Left lung (tissue), 10 donors: ENCODE data around the gene RXRA. TPM values are rescaled to one million over a fixed set of nuclear protein-coding genes. Genes with fewer than 3 reads are reported as not detected.

ENCODE experiments used
- ATAC-seq: fragments of 200-7000 bp; cut with Tn5 transposase; one replicate; pipeline ENCODE4 v1.9.1; 2020; ENCODE audit warnings: moderate library complexity
- DNase-seq, 4 donors: peaks; one replicate each; pipeline ENCODE4 v3.0.0-alpha.2; 2013 to 2020
- H3K27ac ChIP-seq, 2 donors: fragments of 200-600 bp; sonication (generic) in 1 of 2; one replicate each; pipeline versions ENCODE4 v1.5.0 to v1.8.0; 2020 to 2021
- H3K27me3 ChIP-seq, 2 donors: fragments of 200-600 bp; sonication (generic) in 1 of 2; one replicate each; pipeline versions ENCODE4 v1.5.0 to v1.8.0; 2020 to 2021
- H3K36me3 ChIP-seq, 2 donors: fragments of 200-600 bp; sonication (generic) in 1 of 2; one replicate each; pipeline versions ENCODE4 v1.5.0 to v1.8.0; 2020 to 2021
- H3K4me1 ChIP-seq, 2 donors: fragments of 200-600 bp; one replicate each; pipeline ENCODE4 v1.8.0; 2021
- H3K4me3 ChIP-seq, 2 donors: fragments of 200-600 bp; sonication (generic) in 1 of 2; one replicate each; pipeline versions ENCODE4 v1.5.0 to v1.8.0; 2020 to 2021; ENCODE audit warnings: mild to moderate bottlenecking in 1 of 2
- H3K9me3 ChIP-seq, 2 donors: fragments of 200-600 bp; sonication (generic) in 1 of 2; one replicate each; pipeline versions ENCODE4 v1.5.0 to v1.8.0; 2020 to 2021
- intact Hi-C, 2 donors: fragments of 100-400 bp; cut with DNase I; formaldehyde crosslinking; loops; one replicate each; pipeline versions ENCODE4 v1.11.2 to v1.14.2; 2022
- polyA plus RNA-seq, 6 donors: library from polyadenylated mRNA; unstranded; fragments of 120-200 nt; gene quantifications; one replicate each; pipeline ENCODE4 v1.2.1, GENCODE V29; 2013; ENCODE audit not compliant: insufficient read length in 6 of 6
- total RNA-seq, 2 donors: library from RNA; stranded (reverse); fragmentation: NEBNext Ultra II Directional; extraction: Animal tissue kit (Norgen Biotek cat#: 25700); gene quantifications; one replicate each; pipeline ENCODE4 v1.2.1, GENCODE V29; 2021
- TF ChIP-seq, protein P1 (sequence below), 2 donors: fragments of 200-600 bp; sonication (generic) in 1 of 2; IDR thresholded peaks; one replicate each; pipeline versions ENCODE4 v1.5.0 to v1.8.0; 2021; ENCODE audit warnings: antibody characterized with exemption in 2 of 2
- donor health status: DM: no; HTN: yes; CAD: no.
- donor health status: DM: no; HTN: no; CAD: no.

RXRA gene
- total and polyA plus RNA-seq, 8 donors: 42.2 to 79.5 (median 55.7) TPM

DNA sequence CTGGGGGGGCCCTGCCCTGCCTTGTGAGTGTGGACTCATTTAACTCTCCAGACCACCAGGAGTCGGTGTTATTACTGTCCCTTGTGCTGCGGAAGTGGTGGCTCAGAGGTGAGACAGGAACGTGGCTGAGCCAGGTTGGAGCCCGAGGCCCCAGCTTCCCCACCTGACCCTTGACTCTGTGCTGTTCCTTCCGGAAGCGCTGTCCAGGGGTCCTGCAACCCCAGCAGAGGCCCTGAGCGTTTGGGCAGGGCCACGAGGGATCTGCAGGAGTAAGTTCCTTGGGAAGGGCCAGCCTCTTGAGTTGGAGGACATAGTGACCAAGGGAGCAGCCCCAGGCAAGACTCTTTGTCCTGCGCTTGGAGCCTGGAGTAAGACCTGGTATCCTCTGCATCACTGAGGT, 99.6 kb downstream of the RXRA start:
- ATAC-seq (no peak), DNase-seq (no peak)
- intact Hi-C loops: no loop called here
- peaks cover 0 to 90% of the 10 kb centered on the region in 2 donors for H3K36me3 ChIP-seq
- TF ChIP-seq, protein P1, sequence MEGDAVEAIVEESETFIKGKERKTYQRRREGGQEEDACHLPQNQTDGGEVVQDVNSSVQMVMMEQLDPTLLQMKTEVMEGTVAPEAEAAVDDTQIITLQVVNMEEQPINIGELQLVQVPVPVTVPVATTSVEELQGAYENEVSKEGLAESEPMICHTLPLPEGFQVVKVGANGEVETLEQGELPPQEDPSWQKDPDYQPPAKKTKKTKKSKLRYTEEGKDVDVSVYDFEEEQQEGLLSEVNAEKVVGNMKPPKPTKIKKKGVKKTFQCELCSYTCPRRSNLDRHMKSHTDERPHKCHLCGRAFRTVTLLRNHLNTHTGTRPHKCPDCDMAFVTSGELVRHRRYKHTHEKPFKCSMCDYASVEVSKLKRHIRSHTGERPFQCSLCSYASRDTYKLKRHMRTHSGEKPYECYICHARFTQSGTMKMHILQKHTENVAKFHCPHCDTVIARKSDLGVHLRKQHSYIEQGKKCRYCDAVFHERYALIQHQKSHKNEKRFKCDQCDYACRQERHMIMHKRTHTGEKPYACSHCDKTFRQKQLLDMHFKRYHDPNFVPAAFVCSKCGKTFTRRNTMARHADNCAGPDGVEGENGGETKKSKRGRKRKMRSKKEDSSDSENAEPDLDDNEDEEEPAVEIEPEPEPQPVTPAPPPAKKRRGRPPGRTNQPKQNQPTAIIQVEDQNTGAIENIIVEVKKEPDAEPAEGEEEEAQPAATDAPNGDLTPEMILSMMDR (IDR thresholded peaks at IDR 0.05): no peak
- H3K9me3 ChIP-seq: no peaks in the 10 kb centered on the region
- no peaks in the 10 kb centered on the region for H3K27me3 ChIP-seq
- H3K4me3 ChIP-seq: no peak overlapping the region
- H3K27ac ChIP-seq: no peak overlapping the region
- peaks cover 0 to 14% of the 10 kb centered on the region in 2 donors for H3K4me1 ChIP-seq

DNA sequence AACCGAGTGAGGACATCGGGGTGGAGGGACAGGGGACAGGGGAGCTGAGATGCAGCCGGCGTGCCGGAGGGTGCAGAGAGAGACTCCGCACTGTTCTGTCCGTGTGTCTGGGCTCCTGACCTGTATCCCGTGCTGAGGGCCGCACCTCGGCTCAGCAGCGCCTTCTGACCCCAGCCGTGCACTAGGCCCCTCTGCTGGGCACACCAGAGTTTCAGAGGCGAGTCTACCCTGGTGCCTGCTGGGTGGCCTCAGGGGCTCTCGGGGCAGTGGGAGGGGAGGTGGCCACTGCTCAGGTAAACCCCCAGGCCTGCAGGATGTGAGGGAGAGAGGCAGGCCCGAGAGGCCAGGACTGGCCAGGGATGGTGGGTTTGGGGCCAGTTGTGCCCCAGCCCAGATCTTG, 100.2 kb downstream of the RXRA start:
- Histone ChIP-seq H3K9me3 (no peaks in the 10 kb centered on the region), H3K36me3 (peaks cover 0 to 90% of the 10 kb centered on the region in 2 donors), H3K4me3 (no peak overlapping the region), H3K27me3 (no peaks in the 10 kb centered on the region), H3K27ac (no peak overlapping the region), H3K4me1 (peaks cover 0 to 14% of the 10 kb centered on the region in 2 donors)
- intact Hi-C loops: no loop called here
- DNase-seq (no peak), ATAC-seq (no peak)
- TF ChIP-seq, protein P1 (IDR thresholded peaks at IDR 0.05): no peak

DNA sequence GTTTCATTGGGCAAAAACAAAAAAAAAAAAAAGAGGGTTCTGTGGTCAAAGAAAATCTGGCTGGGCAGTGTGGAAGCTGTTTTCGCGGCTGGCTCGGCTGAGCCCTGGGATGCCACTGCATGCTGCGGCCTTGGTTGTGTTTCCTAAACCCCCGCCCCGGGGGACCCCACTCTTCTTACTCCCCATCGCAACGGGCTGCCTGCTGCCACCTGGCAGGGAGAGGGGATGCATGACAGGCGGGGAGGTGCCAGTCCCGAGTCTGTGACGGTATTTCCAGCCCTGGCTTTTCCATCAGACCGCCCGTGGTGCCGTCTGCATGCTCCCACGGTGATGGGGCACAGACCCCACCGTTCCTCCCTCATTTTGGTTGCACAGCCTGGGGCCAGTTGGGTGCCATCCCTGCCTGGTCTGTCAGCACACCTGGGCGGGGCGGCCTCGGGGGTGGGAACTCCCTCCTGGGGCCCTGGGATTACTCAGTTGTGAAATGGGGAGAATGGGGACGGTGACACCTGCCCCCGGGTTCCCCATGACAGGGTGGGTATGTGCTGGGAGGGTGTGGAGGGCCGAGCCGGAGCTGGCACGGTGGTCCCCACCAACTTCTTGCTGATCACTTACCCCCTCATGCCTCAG, 101.0 kb downstream of the RXRA start:
- ATAC-seq: no peak
- Histone ChIP-seq H3K4me1 (peaks cover 0 to 19% of the 10 kb centered on the region in 2 donors), H3K36me3 (peaks cover 0 to 91% of the 10 kb centered on the region in 2 donors), H3K27ac (no peak overlapping the region), H3K27me3 (no peaks in the 10 kb centered on the region), H3K9me3 (no peaks in the 10 kb centered on the region), H3K4me3 (no peak overlapping the region)
- intact Hi-C loops: no loop called here
- TF ChIP-seq, protein P1 (IDR thresholded peaks at IDR 0.05): no peak
- DNase-seq: no peak

DNA sequence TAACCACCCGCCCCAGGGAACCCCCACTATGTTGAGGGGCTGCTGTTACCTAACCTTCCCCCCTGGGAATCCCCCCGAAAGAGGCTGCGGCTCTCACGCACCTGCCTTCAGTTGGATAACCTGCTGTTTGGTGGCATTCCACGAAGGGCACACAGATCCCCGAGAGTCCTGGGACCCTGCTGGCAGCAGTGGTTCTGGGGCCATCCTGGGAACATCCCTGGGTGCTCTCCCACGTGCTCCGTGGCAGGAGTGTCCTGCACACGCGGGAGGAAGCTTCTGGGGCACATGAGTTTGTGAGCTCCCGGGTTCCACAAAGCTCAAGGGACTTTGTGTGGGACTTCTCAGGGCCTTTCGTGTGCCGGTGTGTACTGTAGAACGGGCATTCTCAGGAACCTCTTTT, 102.3 kb downstream of the RXRA start:
- Histone ChIP-seq H3K27me3 (no peaks in the 10 kb centered on the region), H3K9me3 (no peaks in the 10 kb centered on the region), H3K36me3 (peaks cover 0 to 92% of the 10 kb centered on the region in 2 donors), H3K27ac (no peak overlapping the region), H3K4me1 (peaks cover 4 to 27% of the 10 kb centered on the region in 2 donors), H3K4me3 (no peak overlapping the region)
- no peak for DNase-seq
- intact Hi-C loops: no loop called here
- ATAC-seq: no peak
- TF ChIP-seq, protein P1 (IDR thresholded peaks at IDR 0.05): no peak

DNA sequence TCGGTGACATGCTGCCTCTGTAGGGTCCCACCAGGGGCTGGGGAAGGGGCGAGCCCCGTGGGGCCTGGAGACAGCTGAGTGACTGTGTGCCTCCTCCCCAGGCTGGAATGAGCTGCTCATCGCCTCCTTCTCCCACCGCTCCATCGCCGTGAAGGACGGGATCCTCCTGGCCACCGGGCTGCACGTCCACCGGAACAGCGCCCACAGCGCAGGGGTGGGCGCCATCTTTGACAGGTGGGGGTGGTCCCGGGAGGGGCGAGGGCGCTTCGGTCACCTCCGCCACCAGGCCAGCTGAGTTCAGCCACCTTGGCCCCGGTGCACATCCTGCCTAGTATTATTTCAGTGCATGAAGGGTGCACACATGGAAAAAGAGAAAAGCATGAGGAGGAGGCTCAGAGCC, 102.8 kb downstream of the RXRA start:
- Histone ChIP-seq H3K36me3 (peaks cover 0 to 92% of the 10 kb centered on the region in 2 donors), H3K9me3 (no peaks in the 10 kb centered on the region), H3K27me3 (no peaks in the 10 kb centered on the region), H3K4me3 (no peak overlapping the region), H3K4me1 (peaks cover 8 to 31% of the 10 kb centered on the region in 2 donors), H3K27ac (no peak overlapping the region)
- no peak for ATAC-seq
- DNase-seq: no peak
- TF ChIP-seq, protein P1 (IDR thresholded peaks at IDR 0.05): no peak
- intact Hi-C loops: no loop called here
